ENCODE data around the gene PLCB1.

The PLCB1 gene

DNA sequence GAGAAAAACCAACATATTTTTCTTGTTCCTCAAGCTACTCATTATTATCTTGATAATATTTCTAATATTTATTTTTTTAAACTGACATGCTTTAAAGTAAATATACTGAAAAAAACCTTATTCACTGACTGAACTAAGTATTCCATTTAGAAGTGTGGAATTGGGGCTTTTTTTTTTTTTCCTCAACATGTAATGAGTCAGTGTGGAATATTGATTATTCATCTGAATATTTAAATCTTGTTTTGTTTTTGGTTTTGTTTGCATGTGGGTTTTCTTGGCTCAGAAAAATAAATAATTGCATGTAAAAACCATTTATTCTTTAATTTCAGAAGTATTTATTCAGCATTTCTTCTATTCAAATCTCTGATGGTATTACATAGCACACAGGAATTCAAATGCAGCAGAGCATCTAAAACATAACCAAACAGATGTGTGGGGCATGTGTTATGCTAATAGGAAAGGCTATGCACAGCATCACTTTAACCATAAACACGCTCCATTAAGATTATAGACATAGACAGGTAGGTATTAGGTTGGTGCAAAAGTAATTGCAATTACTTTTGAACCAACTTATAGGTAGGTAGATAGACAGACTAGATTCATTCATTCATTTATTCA lies 166.5 kb downstream of the PLCB1 start:
- DNase-seq (ENCODE audit: low read depth in 2 of 2, low spot score in 1 of 2): no peak

DNA sequence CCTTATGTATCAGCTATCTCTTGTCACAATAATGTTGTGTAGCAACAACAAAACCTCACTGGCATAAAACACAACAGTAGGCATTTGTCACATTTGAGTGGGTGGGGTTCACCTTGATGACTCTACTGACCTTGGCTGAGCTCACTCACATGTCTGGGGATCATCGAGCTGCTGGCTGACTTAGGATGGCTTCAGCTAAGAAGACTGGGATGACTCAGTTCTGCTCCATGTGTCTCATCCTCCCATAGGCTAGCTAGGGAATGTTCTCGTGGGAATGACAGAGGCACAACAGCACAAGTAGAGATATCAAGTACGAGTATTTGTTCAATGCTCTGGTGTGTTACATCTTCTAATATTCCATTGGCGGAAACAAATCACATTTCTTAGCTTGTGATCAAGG lies 167.9 kb downstream of the PLCB1 start:
- no peak for DNase-seq (ENCODE audit: low read depth in 2 of 2, low spot score in 1 of 2)

DNA sequence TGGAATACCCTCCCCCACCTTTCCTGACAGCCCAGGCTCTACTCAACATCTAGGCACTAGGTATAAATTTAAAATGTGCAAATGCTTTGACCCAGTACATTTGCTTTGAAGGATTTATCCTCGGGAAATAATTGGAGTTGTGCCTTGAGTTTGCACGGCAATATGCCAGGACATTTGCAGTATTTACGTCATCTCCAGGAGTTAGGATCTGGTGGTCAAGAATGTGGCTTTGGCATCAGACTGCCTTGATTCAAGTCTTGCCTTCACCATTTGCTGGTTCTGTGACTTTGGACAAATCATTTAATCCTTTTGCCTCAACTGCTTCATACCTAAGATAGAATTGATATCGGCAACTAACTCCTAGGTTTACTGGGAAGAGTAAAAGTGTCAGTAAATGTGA lies 169.6 kb downstream of the PLCB1 start:
- no peak for DNase-seq (ENCODE audit: low read depth in 2 of 2, low spot score in 1 of 2)

DNA sequence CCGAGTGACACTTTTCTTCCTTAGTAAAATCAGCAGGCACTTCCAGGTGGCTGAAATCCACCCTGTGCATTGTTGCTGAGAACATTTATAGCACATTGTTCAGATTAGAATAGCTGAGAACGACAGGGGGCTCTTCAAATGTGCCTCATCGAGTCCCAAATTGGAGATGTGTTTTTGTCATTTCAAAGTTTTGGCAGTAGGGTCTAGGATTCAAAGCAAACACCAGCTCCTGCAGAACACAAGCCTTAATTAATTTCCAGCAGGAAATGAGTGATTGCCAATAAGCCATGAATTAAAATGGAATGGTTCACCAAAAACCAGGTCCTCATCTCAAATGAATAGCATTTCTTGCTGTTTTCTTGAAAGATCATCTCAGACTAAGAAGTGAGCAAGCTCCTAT lies 171.6 kb downstream of the PLCB1 start:
- DNase-seq (ENCODE audit: low read depth in 2 of 2, low spot score in 1 of 2): no peak

DNA sequence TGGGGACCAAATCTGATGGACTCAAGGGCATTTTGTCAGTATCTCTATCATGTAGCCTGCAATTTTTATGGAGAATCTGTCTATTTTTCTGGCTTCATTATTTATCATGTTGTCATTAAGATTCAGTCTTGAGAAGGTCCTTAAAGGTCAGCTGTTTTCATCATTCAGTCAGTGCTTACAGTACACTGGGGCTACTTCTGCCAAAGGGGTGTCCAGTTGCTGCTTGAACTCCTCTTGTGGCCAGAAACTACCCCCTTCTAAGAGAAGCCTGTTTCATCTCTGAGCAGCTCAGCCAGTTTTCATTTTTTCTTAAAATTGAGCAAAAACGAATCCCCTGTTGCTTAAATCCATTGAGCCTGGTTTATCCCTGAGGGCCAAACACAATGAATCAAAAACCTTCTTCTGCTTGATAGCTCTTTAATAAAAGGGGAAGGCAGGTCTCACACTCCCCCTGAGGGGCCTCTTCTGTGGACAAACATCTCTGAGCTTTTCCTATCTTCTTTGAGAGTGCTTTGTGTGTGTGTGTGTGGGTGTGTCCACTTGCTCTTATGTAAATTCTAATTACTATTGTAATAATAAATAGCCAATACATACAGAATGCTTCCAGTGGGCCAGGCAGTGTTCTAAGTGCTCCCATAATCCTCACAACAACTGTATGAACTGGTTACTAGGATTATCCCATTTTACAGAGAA lies 172.2 kb downstream of the PLCB1 start:
- DNase-seq (ENCODE audit: low read depth in 2 of 2, low spot score in 1 of 2): no peak

DNA sequence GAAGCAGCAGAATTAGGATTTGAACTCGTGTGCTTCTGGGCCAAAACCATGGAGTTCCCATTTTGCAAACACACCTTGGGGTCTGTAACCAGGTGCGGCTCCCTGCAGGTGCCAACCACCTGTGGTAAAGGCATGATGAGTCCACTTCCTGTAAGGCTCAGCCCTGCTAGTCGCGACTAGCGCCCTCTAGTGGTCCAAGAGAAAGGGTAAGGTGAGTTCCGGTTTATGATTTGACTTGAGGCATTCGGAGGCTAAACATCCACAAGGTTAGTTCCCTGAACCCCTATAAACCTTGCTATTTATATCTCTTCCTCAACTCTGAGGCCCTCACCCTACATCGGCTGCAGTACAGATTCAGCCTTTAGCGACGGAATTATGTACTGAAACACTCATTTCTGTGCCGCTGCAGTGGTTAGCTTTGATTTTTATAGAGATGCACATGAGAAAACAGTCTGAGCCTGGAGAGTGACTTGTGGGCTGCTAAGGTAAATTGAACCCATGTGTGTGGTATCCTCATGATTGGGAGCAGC lies 173.4 kb downstream of the PLCB1 start:
- peak; percentile 31 to 38 for DNase-seq (ENCODE audit: low read depth in 2 of 2, low spot score in 1 of 2)

DNA sequence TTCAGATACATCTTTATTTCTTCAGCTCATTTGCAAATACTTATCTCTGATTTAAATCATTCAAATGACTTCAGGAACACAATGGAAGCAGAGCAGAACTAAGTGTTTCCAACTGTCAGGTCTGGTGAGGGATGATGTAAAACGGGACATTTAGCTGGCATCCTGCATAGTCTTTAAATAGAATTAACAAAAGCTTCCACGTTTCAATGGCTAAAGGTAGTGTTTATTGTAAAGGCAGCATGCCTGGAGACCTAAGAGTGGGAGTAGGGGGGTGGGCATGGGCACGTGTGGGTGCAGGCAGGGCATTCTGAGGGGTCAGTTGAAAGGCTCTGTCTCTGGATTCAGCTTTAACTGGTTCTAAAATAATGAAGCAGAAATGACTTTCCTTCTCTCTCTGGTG lies 174.9 kb downstream of the PLCB1 start:
- no peak for DNase-seq (ENCODE audit: low read depth in 2 of 2, low spot score in 1 of 2)

DNA sequence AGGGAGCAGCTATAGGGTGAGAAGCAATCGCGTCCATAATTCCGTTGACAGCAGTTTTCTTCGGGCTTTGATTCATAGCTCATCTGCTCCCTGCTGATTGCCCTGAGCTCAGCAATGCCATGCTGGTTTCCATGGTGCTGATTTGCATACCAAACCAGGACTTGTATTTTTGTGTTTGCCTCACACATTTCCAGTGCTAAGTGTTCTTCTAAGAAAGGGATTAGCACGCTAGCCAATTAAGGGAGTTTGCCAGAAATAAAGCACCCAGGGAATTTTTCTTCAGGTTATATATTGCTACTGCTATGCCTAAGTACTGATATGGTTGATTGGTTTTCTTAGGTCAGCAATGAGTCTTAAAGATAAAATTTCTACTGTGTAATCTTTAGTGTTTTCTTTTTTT lies 177.6 kb downstream of the PLCB1 start:
- no peak for DNase-seq (ENCODE audit: low read depth in 2 of 2, low spot score in 1 of 2)

DNA sequence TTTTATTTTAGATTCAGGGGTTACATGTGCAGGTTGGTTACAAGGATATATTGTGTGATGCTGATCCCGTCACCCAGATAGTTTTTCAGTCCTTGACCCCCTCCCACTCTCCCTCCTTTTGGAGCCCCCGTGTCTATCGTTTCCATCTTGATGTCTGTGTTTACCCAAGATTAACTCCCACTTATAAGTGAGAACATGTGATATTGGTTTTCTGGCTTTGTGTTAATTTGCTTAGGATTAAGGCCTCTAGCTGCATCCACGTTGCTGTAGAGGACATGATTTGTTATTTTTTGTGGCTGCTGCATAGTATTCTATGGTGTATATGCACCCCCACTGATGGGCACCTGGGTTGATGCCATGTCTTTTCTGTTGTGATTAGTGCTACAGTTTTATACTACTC lies 178.6 kb downstream of the PLCB1 start:
- DNase-seq (ENCODE audit: low read depth in 2 of 2, low spot score in 1 of 2): no peak

DNA sequence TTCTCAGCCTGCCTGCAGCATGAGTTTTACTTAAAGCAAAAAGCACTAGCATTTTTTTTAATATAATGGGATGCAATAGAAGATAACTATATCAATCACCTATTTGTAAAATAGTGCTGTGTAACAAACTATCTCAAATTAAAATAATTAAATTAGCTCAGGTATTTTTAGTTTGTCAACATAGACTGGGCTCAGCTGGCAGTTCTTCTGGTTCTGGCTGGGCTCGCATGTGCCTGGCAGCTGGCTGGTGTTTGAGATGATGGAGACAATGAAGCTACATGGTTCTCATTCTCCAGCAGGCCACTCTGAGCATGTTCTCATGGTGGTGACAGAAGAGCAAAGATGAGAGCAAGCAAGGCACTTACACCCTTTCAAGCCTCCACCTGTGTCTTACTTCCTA lies 181.0 kb downstream of the PLCB1 start:
- no peak for DNase-seq (ENCODE audit: low read depth in 2 of 2, low spot score in 1 of 2)

DNA sequence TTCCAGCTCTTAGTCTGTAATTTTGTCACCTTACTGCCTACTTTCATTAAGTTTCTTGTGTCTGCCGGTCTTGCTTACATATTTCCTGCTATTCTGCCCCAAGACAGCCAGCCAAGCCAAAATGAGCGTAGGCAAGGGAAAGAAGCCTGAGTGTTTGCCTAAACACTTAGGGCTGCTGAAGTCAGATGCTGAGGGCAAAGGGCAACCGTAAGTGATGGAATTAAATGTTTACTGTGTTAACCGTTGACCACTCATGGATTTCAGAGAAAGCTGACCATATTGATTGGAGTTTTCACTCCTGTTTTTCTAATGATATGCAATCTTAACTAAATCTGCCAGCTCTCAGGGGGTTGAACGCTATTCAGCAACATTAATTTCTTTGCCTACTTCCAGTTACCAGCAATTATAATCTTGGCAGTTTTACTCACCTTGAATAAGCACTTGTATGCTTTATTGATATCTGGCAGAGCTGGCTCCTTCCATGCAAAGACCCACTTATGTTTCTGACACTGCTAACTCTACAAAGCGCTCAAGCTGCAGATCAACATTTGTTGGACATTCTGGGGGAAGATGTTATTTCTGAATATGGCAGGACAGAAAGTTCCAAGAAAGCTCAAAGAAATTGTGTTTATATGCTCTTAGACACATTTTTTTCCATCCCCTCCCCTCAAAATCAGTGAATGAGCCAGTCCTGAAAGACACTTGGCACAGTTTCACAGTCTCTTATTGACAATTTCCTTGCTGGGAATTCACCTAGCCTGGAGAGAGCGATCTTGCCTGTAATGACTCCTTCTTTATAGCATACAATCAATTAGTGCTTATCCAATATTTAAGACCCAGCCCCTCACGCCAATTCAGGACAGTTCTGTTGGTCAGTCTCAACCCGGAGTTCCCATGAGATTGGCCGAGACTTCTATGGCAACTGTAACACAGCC lies 183.8 kb downstream of the PLCB1 start:
- no peak for DNase-seq (ENCODE audit: low read depth in 2 of 2, low spot score in 1 of 2)

DNA sequence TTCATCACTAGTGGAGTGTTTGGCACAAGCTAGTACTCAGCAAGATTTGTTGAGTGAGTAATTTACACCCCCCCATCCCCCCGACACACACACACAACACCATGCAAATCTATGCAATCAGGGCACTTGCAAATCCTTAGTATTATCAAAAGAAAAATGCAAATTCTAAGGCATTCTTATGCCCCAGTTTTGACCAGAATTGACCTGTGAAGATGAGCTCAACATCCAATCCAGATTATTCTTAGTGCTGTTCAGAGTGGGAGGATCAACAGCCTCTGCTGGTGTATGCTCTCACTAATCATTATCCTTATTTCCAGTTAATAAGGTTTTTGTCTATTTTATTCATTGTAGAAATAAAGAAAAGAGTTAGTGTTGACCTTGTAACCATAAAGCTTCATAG lies 185.4 kb downstream of the PLCB1 start:
- no peak for DNase-seq (ENCODE audit: low read depth in 2 of 2, low spot score in 1 of 2)

DNA sequence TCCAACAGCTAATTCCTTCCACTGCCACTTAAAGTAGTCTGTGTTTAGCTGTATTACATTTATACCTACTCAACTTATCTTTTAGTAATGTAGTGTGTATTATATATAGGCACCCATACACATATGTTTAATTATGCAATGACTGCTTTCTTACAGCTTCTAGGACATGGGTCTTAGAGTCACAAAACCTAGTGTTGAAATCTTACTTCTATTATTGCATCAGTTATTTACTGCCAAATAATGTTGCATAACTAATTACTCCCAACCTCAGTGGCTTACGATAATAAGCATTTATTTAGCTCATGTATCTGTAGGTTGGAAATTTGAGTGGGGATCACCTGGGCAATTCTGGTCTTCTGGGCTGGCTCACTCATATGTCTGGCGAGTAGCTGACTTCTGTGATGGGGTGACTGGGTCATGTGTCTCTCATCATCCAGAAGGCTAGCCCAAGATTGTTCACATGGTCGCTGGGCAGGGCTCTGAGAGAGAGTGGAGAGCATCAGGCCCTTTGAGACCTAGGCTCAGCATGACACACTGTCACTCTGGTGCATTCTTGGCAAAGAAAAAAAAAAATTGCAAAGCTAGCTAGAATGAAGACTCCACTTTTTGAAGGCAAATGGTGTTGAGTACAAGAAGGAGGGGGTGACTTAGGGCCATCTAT lies 187.0 kb downstream of the PLCB1 start:
- no peak for DNase-seq (ENCODE audit: low read depth in 2 of 2, low spot score in 1 of 2)

DNA sequence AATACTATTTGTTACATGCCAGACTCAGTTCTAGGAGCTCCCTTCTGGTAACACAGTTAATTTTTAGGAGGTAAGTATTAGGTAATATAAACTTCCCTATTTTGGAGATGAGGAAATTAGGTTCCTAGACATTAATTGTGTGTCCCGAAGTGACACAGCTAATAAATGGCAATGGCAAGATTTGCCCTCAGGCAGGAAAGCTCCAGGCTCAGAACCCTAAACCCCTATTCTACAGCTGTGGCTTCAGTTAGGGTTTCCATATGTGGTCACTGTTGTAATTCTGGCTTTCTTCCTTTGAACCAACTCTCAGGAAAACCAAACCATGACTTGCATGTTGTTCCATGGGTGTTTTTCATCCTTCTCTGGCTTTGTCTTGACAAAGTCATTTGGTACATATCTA lies 188.2 kb downstream of the PLCB1 start:
- no peak for DNase-seq (ENCODE audit: low read depth in 2 of 2, low spot score in 1 of 2)

DNA sequence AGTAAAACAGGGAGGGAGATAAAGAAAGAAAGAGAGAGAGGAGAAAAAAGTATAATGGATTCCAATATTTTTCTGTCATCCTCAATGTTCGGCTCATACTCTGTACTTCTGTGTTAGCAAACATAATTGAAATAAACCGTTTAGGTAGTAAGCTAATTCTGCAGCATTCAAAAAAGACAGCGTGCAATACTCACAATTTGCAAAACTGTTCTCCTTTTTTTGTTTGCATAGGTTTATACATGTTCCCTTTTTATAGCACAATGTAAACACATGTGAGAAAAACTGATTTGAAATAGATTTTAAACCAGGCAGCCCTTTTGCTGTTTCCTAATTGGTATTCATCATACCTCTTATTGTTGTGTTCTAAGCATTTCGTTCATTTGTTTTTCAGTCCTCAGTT lies 188.9 kb downstream of the PLCB1 start:
- DNase-seq (ENCODE audit: low read depth in 2 of 2, low spot score in 1 of 2): no peak

DNA sequence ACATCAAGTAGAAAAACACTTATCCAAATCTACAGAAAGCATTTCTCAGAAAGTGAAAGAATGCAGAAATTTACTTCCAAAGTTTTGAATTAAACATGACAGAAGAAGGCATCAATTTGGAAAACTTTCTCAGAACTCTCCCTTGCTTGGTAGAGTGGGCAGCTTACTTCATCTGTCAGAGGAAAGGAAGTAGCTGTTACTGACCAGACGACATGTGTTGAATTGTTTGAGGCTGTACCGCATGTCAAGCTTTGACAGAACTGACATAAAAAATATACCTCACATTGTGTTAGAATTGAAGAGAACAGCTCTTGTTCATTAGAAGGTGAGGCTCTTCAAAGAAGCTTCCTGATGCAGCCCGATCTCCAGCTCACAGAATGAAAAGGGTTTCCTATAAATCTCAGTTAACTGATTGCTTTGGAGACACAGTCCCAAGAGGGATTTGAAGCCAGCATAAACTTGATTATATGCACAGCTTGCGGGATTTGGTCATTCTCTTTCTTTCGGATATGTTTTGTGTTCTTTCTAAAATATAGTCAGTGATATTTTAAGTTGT lies 190.7 kb downstream of the PLCB1 start:
- DNase-seq (ENCODE audit: low read depth in 2 of 2, low spot score in 1 of 2): no peak

DNA sequence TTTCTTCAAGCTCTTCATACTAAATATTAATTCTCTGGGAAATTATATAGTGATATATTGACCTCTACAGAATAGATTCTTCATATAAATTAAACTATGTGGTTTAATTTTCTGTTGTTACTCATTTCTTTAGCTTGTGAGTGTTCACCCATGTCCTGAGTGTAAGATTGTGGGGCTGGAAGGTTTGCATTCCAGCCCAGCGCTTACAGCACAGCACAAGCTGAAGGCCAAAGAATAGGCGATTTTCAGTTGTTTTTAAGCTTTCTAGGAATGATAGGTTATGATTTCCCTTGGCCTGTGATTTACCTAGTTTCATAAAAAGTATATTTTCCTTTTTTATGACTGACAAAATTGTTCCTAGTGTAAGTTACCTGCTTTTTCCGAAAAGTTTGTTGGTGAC lies 194.1 kb downstream of the PLCB1 start:
- DNase-seq (ENCODE audit: low read depth in 2 of 2, low spot score in 1 of 2): no peak

DNA sequence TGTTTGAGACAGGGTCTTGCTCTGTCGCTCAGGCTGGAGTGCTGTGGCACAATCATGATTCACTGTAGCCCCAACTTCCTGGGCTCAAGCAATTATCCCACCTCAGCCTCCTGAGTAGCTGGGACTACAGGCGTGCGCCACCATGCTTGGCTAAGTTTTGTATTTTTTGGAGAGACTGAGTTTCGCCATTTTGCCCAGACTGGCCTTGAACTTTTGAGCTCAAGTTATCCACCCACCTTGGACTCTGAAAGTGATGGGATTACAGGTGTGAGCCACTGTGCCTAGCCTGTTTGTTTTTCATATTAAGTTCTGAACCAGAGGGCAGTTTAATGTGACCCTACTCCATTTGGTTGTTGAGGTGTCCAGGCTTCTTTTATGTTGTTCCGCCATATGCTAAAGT lies 194.8 kb downstream of the PLCB1 start:
- no peak for DNase-seq (ENCODE audit: low read depth in 2 of 2, low spot score in 1 of 2)

DNA sequence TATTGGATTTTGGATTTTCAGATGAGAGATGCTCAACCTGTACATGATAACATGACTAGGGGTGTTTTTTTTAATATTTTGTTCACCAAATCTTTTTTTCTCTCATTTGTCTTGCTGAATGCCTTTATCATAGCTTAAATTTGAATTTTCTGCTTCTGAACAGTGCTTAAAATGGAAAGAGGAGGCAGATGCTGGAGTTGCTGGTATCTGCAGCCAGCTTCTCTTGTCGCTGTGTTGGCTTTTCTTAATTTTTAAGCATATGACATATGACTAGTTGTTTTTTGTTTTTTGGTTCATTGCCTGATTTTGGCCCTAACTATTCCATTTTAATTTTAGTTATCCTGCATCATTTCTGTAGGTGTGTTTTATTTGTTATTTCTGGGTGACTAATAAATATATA lies 196.1 kb downstream of the PLCB1 start:
- no peak for DNase-seq (ENCODE audit: low read depth in 2 of 2, low spot score in 1 of 2)

DNA sequence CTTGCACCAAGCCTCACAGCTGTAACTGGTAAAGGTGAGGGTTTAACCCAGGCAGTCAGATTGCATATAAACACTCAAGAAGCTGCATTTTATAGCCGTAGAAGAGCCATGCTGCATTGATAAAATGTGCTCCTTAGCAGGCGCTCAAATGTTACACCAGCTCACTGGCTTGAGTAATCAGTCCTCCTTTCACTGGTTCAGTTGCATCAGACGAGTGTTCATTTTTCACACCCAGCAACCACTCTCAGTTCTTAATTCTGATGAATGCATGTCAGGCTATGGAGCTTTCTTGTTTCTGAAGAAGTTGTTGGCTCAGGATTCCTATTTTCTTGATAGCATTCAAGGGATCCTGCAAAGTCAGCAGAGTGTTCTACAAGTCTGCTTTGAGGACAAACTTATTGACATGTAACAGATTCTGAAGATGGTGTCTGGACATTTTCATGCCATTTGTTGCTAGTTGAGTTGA lies 198.3 kb downstream of the PLCB1 start:
- DNase-seq (ENCODE audit: low read depth in 2 of 2, low spot score in 1 of 2): no peak

Measured in stimulated activated CD8-positive, alpha-beta memory T cell treated with anti-CD3 and anti-CD28 coated beads, Interleukin-4, amount 100 ng/mL, for 1 hour (primary cell).